Calu3 (cell line): ENCODE data around the gene PLA2R1. TPM values are rescaled to one million over a fixed set of nuclear protein-coding genes. Genes with fewer than 3 reads are reported as not detected.
"Not testable (repeated sequence)": the region's sequence is repeated elsewhere in the genome, so short reads cannot be mapped to it uniquely, and the experiment has no call there.

Experiments used
- BruUV-seq: library from RNA; stranded (reverse); fragments of 400-500 nt; replicated peaks from 2 replicates; lab custom pipeline; 2021; lab: Mats Ljungman, UMichigan
- CTCF ChIA-PET: fragments of 300-600 bp; sonication (Branson Sonifier 250); formaldehyde crosslinking; loops from one replicate; lab custom pipeline; 2022; ENCODE audit warnings: antibody characterized with exemption; lab: Charles Lee
- DNase-seq: peaks from one replicate; pipeline ENCODE4 v3.0.0; 2022
- H3K27ac Mint-ChIP-seq: one replicate; pipeline ENCODE4 v1.8.0; 2022; ENCODE audit warnings: mixed read lengths; ENCODE audit not compliant: unreplicated experiment
- H3K27me3 Mint-ChIP-seq: one replicate; pipeline ENCODE4 v1.8.0; 2022; ENCODE audit warnings: mixed read lengths; ENCODE audit not compliant: unreplicated experiment
- H3K36me3 Mint-ChIP-seq: one replicate; pipeline ENCODE4 v1.8.0; 2022; ENCODE audit warnings: mild to moderate bottlenecking, moderate library complexity, mixed read lengths; ENCODE audit not compliant: insufficient read depth, unreplicated experiment
- H3K4me1 Mint-ChIP-seq: one replicate; pipeline ENCODE4 v1.8.0; 2022; ENCODE audit warnings: mild to moderate bottlenecking, low read depth, mixed read lengths; ENCODE audit not compliant: unreplicated experiment
- H3K4me3 Mint-ChIP-seq: one replicate; pipeline ENCODE4 v1.8.0; 2022; ENCODE audit warnings: mild to moderate bottlenecking, low read depth, moderate library complexity, mixed read lengths; ENCODE audit not compliant: unreplicated experiment
- H3K9me3 Mint-ChIP-seq: one replicate; pipeline ENCODE4 v1.8.0; 2022; ENCODE audit warnings: low read depth, mixed read lengths; ENCODE audit not compliant: unreplicated experiment
- intact Hi-C: fragments of 100-400 bp; cut with micrococcal nuclease; formaldehyde crosslinking; loops from one replicate; pipeline ENCODE4 v1.10.0; 2022; ENCODE audit not compliant: unreplicated experiment
- total RNA-seq: library from RNA; stranded (reverse); gene quantifications from 2 replicates; pipeline ENCODE4 v1.2.3, GENCODE V29; 2022
- TF ChIP-seq, protein P1 (sequence below): fragments of 200-600 bp; IDR thresholded peaks from one replicate; pipeline ENCODE4 v1.8.0; 2022; ENCODE audit warnings: antibody characterized with exemption; ENCODE audit not compliant: unreplicated experiment

Gene PLA2R1
- total RNA-seq, 1 experiment from 2014 or later, result 5.8 TPM

DNA sequence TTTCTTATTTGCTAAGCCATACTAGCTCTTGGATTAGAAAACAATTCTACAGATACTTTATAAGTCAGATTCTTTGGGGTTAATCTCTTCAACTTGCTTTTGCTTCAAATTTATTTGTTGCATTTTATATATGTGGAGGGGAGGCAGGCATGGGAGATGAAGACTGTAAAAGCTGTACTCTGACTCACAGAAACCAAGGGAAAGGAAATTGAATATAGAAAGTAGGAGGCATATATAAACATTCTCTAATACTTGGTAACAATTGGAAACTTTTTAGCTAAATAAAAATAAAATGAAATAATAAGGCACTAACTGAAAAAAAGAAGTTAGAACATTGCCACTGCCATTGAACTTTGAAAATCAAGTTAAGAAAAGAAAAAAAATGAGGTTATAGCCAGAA lies 21.3 kb downstream of the PLA2R1 start:
- Mint-ChIP-seq H3K4me1 (no peaks in the 10 kb centered on the region), H3K27ac (no peak overlapping the region), H3K4me3 (no peak overlapping the region), H3K9me3 (no peaks in the 10 kb centered on the region), H3K27me3 (no peaks in the 10 kb centered on the region), H3K36me3 (no peaks in the 10 kb centered on the region)
- CTCF ChIA-PET, result interaction anchor here (1.0 to 1.3 kb wide), 2 partner anchors 10 to 37 kb away, joined by 3 read pairs; no protein-coding TSS in a partner anchor
- no TSS peak for BruUV-seq
- intact Hi-C loops, result no loop called here
- no peak for DNase-seq
- TF ChIP-seq, protein P1, sequence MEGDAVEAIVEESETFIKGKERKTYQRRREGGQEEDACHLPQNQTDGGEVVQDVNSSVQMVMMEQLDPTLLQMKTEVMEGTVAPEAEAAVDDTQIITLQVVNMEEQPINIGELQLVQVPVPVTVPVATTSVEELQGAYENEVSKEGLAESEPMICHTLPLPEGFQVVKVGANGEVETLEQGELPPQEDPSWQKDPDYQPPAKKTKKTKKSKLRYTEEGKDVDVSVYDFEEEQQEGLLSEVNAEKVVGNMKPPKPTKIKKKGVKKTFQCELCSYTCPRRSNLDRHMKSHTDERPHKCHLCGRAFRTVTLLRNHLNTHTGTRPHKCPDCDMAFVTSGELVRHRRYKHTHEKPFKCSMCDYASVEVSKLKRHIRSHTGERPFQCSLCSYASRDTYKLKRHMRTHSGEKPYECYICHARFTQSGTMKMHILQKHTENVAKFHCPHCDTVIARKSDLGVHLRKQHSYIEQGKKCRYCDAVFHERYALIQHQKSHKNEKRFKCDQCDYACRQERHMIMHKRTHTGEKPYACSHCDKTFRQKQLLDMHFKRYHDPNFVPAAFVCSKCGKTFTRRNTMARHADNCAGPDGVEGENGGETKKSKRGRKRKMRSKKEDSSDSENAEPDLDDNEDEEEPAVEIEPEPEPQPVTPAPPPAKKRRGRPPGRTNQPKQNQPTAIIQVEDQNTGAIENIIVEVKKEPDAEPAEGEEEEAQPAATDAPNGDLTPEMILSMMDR, result no peak

- TF ChIP-seq, protein P1, result no peak
- DNase-seq, result no peak
- intact Hi-C loops, result no loop called here
- H3K36me3 Mint-ChIP-seq, result no peaks in the 10 kb centered on the region
- no peak overlapping the region for H3K4me3 Mint-ChIP-seq
- CTCF ChIA-PET, result no interaction called here
- H3K9me3 Mint-ChIP-seq, result no peaks in the 10 kb centered on the region
- BruUV-seq, result no TSS peak
- no peak overlapping the region for H3K27ac Mint-ChIP-seq
- no peaks in the 10 kb centered on the region for H3K4me1 Mint-ChIP-seq
- no peaks in the 10 kb centered on the region for H3K27me3 Mint-ChIP-seq
Observed at GRCh38 chr2:160039166-160039903, 23.1 kb downstream of the PLA2R1 start.

DNA sequence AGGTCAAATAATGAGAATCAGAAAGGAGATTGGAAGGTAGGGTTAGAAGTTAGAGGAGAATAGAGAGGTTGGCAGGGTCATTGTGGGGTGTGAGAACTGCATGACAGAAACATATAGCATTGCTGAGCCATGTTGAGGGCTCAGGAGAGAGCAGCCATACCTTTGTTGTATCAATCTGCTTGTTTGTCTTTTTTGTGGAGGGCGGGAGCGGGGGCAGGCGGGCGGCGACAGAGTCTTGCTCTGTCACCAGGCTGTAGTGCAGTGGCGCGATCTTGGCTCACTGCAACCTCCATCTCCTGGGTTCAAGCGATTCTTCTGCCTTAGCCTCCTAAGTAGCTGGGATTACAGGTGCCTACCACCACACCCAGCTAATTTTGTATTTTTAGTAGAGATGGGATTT lies 23.8 kb downstream of the PLA2R1 start:
- H3K27me3 Mint-ChIP-seq, H3K4me3 Mint-ChIP-seq, H3K36me3 Mint-ChIP-seq, BruUV-seq, intact Hi-C loops, CTCF ChIA-PET, H3K4me1 Mint-ChIP-seq, DNase-seq, H3K9me3 Mint-ChIP-seq, H3K27ac Mint-ChIP-seq: not testable (repeated sequence)

GRCh38 chr2:160036736-160037135 lies 25.7 kb downstream of the PLA2R1 start:
- no peak for DNase-seq
- no peaks in the 10 kb centered on the region for H3K4me1 Mint-ChIP-seq
- TF ChIP-seq, protein P1, result no peak
- H3K27ac Mint-ChIP-seq, result no peak overlapping the region
- CTCF ChIA-PET, result no interaction called here
- no peaks in the 10 kb centered on the region for H3K36me3 Mint-ChIP-seq
- H3K4me3 Mint-ChIP-seq, result no peak overlapping the region
- no TSS peak for BruUV-seq
- intact Hi-C loops, result no loop called here
- no peaks in the 10 kb centered on the region for H3K9me3 Mint-ChIP-seq
- no peaks in the 10 kb centered on the region for H3K27me3 Mint-ChIP-seq

GRCh38 chr2:160035125-160035524 lies 27.3 kb downstream of the PLA2R1 start:
- Mint-ChIP-seq H3K27ac (no peak overlapping the region), H3K4me3 (no peak overlapping the region), H3K27me3 (no peaks in the 10 kb centered on the region), H3K9me3 (no peaks in the 10 kb centered on the region), H3K36me3 (no peaks in the 10 kb centered on the region), H3K4me1 (no peaks in the 10 kb centered on the region)
- CTCF ChIA-PET, result no interaction called here
- BruUV-seq, result no TSS peak
- intact Hi-C loops, result no loop called here
- TF ChIP-seq, protein P1, result no peak
- DNase-seq, result no peak
